Colonic mucosa (tissue), 4 donors: ENCODE measurements around the gene CACNG4. TPM values are rescaled to one million over a fixed set of nuclear protein-coding genes. Genes with fewer than 3 reads are reported as not detected.
"Not testable (repeated sequence)": the region's sequence is repeated elsewhere in the genome, so short reads cannot be mapped to it uniquely, and the experiment has no call there.

Source experiments
- DNase-seq: peaks from one replicate; pipeline ENCODE4 v3.0.0-alpha.2; 2020
- H3K27ac ChIP-seq: fragments of 200-600 bp; one replicate; pipeline ENCODE4 v1.8.0; 2021
- H3K27me3 ChIP-seq: fragments of 200-600 bp; one replicate; pipeline ENCODE4 v1.8.0; 2021
- H3K36me3 ChIP-seq: fragments of 200-600 bp; one replicate; pipeline ENCODE4 v1.8.0; 2021
- H3K4me1 ChIP-seq: fragments of 200-600 bp; one replicate; pipeline ENCODE4 v1.8.0; 2021; ENCODE audit warnings: mild to moderate bottlenecking
- H3K4me3 ChIP-seq: fragments of 200-600 bp; one replicate; pipeline ENCODE4 v1.8.0; 2021
- H3K9ac ChIP-seq, 2 donors: one replicate each; pipeline ENCODE4 v1.7.0; 2013; ENCODE audit warnings: control low read depth in 2 of 2, low read depth in 2 of 2, low read length in 2 of 2
- H3K9me3 ChIP-seq: fragments of 200-600 bp; one replicate; pipeline ENCODE4 v1.8.0; 2021
- intact Hi-C: fragments of 100-400 bp; cut with DNase I; formaldehyde crosslinking; loops from one replicate; pipeline ENCODE4 v1.14.1; 2022
- total RNA-seq, 2 donors: library from RNA; stranded (reverse); fragmentation: NEBNext Ultra II Directional in 1 of 2; extraction: Animal tissue kit (Norgen Biotek cat#: 25700) in 1 of 2; gene quantifications; one replicate each; pipeline ENCODE4 v1.2.1, GENCODE V29; 2021
- TF ChIP-seq, protein P1 (sequence below): fragments of 200-600 bp; IDR thresholded peaks from one replicate; pipeline ENCODE4 v1.8.0; 2022; ENCODE audit warnings: antibody characterized with exemption, mild to moderate bottlenecking
- donor health status: healthy.
- donor health status: DM: no; HTN: no; CAD: no.
- donor health status: DM: no; HTN: no; CAD: no.

Gene CACNG4
- total RNA-seq, 2 donors from 2014 or later: 0.20 to 0.35 TPM

DNA sequence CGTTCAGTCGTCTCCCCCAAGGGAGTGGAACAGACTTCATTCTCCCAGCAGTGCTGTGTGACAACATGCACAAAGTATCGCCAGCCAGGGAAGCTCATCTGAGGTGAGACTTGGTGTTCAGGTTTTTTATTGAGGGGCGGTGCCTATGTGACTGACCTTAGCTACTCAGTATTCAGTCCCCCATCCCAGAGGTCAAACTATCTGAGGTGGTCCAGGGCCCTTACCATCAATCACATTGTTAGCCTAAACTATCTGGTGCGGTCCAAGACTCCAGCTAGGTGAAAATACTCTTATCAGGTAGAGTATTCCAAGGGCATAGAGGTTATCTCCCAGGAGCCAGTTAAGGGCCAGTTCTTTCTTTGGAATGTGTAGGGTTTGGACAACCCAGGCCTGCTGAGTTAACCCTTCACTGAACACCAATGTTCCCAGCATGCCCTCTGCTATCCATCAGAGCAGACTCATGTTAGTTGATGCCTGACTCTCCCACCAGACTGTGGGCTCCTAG lies 74.4 kb downstream of the CACNG4 start:
- no peaks in the 10 kb centered on the region for H3K27me3 ChIP-seq

DNA sequence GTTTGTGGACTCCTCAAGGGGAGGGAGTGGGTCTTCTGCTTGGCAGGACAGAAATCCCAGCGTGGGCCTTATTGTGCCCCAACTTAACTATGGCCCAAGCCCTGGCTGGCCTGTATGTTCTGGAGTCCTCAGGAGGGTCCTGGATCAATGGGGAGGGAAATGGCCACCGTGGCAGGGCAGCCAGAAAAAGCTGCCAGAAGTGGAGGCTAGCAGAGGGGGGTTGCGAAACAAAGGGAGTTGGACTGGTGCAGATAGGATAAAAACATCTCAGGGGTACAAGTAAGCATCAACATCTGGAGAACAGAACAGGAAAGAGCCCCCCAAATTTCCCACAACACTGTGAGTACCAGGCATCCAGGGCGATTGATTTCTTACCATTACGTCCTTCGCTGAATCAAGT lies 76.1 kb downstream of the CACNG4 start:
- no peaks in the 10 kb centered on the region for H3K27me3 ChIP-seq

More for the DNA sequence above, 74.4 kb downstream of the CACNG4 start:
- intact Hi-C loops: no loop called here
- no peaks in the 10 kb centered on the region for H3K4me1 ChIP-seq
- DNase-seq: no peak
- H3K27ac ChIP-seq: no peak overlapping the region
- no peaks in the 10 kb centered on the region for H3K36me3 ChIP-seq
- TF ChIP-seq, protein P1, sequence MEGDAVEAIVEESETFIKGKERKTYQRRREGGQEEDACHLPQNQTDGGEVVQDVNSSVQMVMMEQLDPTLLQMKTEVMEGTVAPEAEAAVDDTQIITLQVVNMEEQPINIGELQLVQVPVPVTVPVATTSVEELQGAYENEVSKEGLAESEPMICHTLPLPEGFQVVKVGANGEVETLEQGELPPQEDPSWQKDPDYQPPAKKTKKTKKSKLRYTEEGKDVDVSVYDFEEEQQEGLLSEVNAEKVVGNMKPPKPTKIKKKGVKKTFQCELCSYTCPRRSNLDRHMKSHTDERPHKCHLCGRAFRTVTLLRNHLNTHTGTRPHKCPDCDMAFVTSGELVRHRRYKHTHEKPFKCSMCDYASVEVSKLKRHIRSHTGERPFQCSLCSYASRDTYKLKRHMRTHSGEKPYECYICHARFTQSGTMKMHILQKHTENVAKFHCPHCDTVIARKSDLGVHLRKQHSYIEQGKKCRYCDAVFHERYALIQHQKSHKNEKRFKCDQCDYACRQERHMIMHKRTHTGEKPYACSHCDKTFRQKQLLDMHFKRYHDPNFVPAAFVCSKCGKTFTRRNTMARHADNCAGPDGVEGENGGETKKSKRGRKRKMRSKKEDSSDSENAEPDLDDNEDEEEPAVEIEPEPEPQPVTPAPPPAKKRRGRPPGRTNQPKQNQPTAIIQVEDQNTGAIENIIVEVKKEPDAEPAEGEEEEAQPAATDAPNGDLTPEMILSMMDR: no peak
- H3K9me3 ChIP-seq: no peaks in the 10 kb centered on the region
- H3K4me3 ChIP-seq: no peak overlapping the region
- H3K9ac ChIP-seq: no peak overlapping the region

DNA sequence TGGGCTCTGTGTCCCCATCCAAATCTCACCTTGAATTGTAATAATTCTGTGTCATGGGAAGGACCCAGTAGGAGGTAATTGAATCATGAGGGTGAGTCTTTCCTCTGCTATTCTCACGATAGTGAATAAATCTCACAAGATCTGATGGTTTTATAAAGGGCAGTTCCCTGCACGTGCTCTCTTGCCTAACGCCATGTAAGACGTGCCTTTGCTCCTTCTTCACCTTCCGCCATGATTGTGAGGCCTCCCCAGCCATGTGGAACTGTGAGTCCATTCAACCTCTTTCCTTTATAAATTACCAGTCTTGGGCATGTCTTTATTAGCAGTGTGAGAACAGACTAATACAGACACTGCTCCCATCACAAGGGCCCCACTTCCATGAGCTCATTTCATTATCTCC lies 76.6 kb downstream of the CACNG4 start:
- H3K4me3 ChIP-seq, H3K4me1 ChIP-seq, DNase-seq, H3K27ac ChIP-seq, H3K9ac ChIP-seq, H3K9me3 ChIP-seq, H3K27me3 ChIP-seq, intact Hi-C loops, H3K36me3 ChIP-seq: not testable (repeated sequence)

More for the DNA sequence above, 76.1 kb downstream of the CACNG4 start:
- Histone ChIP-seq H3K4me1 (no peaks in the 10 kb centered on the region), H3K9ac (no peak overlapping the region), H3K36me3 (no peaks in the 10 kb centered on the region), H3K9me3 (no peaks in the 10 kb centered on the region), H3K27ac (no peak overlapping the region), H3K4me3 (no peak overlapping the region)
- intact Hi-C loops: no loop called here
- DNase-seq: no peak
- TF ChIP-seq, protein P1: no peak

DNA sequence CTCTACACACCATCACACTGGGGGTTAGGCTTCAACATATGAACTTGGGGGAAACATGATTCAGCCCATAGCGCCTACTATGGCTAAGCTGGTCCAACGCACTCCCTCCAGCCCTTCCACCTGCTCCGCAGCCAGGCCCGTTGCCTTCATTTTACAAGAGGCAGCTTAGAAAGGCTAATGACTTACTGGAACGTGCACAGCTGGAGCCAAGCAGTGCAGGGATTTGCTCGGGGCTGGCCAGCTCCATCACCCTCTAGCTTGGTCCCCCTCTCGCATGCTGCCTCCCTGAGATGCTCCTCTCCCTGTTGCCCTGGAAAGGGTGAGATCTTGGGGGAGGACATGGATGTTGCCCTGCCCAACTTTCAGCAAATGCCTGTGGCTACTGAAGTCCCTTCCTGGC lies 77.0 kb downstream of the CACNG4 start:
- intact Hi-C loops: no loop called here
- Histone ChIP-seq H3K4me3 (no peak overlapping the region), H3K36me3 (no peaks in the 10 kb centered on the region), H3K9me3 (no peaks in the 10 kb centered on the region), H3K4me1 (no peaks in the 10 kb centered on the region), H3K27me3 (no peaks in the 10 kb centered on the region), H3K27ac (no peak overlapping the region), H3K9ac (no peak overlapping the region)
- DNase-seq: no peak
- TF ChIP-seq, protein P1: no peak

DNA sequence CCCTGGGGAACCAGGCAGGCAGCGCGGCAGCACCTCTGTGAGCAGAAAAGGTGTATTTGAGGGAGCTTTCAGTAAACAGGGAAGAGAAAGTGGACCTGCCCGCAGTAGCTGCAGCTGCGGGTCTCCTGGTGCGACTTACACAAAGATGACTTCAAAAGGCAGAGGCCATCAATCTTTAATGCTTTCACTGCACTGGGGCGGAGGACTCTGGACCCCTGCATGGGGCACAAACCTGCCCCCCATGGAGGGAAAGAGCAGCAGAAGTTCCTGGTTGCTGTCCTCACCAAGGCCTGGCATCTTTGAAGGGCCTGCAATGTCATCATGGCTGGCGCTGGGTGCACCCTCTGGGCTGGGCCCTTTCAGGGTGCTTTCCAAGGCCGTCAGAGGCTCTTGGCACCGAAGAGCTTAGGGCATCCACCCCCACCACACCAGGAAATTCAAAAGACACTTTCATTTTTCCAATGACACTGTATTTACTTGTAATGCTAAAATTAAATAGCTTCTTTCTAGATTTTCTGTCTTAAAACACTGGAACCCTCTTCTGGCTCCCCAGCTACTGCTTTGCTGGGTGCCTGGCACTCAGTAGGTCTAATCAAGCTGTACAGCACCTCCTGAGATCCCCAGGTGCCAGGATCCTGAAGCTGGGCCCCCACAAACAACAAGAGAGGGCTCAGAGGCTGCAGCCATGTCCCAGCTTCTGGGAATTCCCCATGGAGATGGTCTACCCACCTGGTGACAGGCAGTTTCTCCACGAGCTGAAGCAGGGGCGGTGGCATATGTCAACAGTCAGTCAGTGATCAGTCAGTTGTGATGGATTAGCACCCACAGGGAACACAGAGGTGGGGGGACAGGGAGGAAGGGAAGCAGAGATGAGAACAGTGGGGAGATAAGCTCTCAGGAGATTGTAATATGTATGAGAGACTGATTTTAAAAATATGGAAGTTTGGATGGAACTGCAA lies 77.7 kb downstream of the CACNG4 start:
- no peaks in the 10 kb centered on the region for H3K27me3 ChIP-seq
- DNase-seq: no peak
- no peaks in the 10 kb centered on the region for H3K36me3 ChIP-seq
- no peaks in the 10 kb centered on the region for H3K4me1 ChIP-seq
- no peaks in the 10 kb centered on the region for H3K9me3 ChIP-seq
- no peak overlapping the region for H3K9ac ChIP-seq
- TF ChIP-seq, protein P1: no peak
- intact Hi-C loops: no loop called here
- no peak overlapping the region for H3K4me3 ChIP-seq
- no peak overlapping the region for H3K27ac ChIP-seq

DNA sequence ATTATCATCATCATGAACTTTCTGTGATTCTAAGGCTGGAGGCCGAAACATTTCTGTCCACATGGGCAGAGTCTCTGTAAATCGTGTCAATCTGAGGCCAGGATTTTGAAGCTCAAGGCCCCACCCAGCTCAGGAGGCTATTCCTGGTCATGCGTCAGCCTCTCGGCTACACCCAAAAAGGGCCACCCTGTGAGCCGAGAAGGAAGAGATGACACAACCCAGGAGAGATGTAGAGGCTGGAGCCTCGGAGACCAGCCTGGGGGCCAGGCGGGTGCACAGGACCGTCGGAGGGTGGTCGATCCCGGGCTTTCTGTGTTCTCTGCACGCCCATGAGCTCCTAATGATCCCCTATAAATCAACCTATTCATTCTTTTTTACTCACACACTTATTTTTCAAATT lies 78.8 kb downstream of the CACNG4 start:
- no peak overlapping the region for H3K4me3 ChIP-seq
- H3K27ac ChIP-seq: no peak overlapping the region
- intact Hi-C loops: no loop called here
- no peaks in the 10 kb centered on the region for H3K4me1 ChIP-seq
- no peak overlapping the region for H3K9ac ChIP-seq
- no peak for DNase-seq
- H3K27me3 ChIP-seq: no peaks in the 10 kb centered on the region
- TF ChIP-seq, protein P1: no peak
- H3K9me3 ChIP-seq: no peaks in the 10 kb centered on the region
- H3K36me3 ChIP-seq: no peaks in the 10 kb centered on the region
